ENCODE data around the gene C6orf15.
A peak's percentile ranks its signal among the peaks of the same experiment; 100 is the strongest.

DNA sequence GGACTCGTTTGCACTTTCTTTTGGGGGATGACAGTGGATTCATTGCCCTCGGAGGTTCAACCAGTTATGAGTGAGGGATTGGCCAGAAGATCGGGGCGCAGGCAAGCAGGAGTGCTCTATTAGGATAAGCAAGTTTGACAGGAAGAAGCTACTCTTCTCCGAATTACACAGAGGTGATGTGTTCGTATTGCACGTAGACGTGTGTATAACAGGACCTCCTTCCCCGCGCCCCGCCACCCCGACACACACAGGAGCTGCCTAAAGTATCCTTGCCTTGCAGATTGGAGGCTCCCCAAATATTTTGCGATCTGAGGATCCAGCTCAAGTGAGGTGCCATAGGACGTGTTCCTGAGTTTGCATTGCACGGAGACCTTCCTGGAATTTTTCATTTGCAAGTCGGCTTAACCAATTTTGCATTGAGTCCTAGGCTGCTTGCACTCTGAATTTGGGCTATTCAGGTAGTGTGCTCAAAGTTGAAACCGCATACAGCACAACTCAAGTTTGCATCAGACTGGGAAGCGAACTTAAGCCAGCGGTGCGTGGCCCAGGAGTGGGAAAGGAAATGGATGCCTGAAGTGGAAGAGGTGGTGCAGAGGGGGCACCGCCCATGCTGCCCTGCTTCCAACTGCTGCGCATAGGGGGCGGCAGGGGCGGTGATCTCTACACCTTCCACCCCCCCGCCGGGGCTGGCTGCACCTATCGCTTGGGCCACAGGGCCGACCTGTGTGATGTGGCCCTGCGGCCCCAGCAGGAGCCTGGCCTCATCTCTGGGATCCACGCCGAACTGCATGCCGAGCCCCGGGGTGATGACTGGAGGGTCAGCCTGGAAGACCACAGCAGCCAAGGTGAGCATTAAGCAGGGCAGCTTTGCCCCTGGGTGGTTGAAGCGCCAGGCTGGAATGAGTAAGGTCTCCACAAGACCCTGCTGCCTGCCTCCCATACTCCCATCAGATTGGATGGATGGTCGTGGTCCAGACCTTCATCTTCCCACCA lies 46.8 kb upstream of the C6orf15 start:
- TF ChIP-seq, protein P1, sequence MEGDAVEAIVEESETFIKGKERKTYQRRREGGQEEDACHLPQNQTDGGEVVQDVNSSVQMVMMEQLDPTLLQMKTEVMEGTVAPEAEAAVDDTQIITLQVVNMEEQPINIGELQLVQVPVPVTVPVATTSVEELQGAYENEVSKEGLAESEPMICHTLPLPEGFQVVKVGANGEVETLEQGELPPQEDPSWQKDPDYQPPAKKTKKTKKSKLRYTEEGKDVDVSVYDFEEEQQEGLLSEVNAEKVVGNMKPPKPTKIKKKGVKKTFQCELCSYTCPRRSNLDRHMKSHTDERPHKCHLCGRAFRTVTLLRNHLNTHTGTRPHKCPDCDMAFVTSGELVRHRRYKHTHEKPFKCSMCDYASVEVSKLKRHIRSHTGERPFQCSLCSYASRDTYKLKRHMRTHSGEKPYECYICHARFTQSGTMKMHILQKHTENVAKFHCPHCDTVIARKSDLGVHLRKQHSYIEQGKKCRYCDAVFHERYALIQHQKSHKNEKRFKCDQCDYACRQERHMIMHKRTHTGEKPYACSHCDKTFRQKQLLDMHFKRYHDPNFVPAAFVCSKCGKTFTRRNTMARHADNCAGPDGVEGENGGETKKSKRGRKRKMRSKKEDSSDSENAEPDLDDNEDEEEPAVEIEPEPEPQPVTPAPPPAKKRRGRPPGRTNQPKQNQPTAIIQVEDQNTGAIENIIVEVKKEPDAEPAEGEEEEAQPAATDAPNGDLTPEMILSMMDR (IDR thresholded peaks at IDR 0.05; ENCODE audit: control extremely low read depth in 1 of 3, insufficient read depth in 1 of 3, low read depth in 1 of 3, low read length in 3 of 3) = peak; percentile 12 to 42 (median 41); a peak in 2 of 4 replicates
- no peak for TF ChIP-seq YY1 (IDR thresholded peaks at IDR 0.05; ENCODE audit: low read depth, low read length)

Data from H1 (cell line).